Fibroblast of lung (primary cell): ENCODE results near the gene THUMPD2. TPM values are rescaled to one million over a fixed set of nuclear protein-coding genes. Genes with fewer than 3 reads are reported as not detected.
A peak's percentile ranks its signal among the peaks of the same experiment; 100 is the strongest.
"Not testable (repeated sequence)": the region's sequence is repeated elsewhere in the genome, so short reads cannot be mapped to it uniquely, and the experiment has no call there.

Source experiments
- DNase-seq, 2 donors: peaks; one replicate each; pipeline versions ENCODE4 v3.0.0 to v3.0.0-alpha.2; 2010; ENCODE audit warnings: low read depth in 2 of 2
- H2AFZ ChIP-seq: 2 replicates; pipeline ENCODE4 v1.5.1; 2012; ENCODE audit warnings: low read length, control low read depth, inconsistent platforms
- H3K27ac ChIP-seq: 2 replicates; pipeline ENCODE4 v1.5.1; 2011; ENCODE audit warnings: low read length, control low read depth; ENCODE audit not compliant: insufficient read depth
- H3K27me3 ChIP-seq: 2 replicates; pipeline ENCODE4 v1.5.1; 2011; ENCODE audit warnings: mild to moderate bottlenecking, low read length; ENCODE audit not compliant: control insufficient read depth, insufficient read depth
- H3K36me3 ChIP-seq: 2 replicates; pipeline ENCODE4 v1.5.1; 2011; ENCODE audit warnings: low read length; ENCODE audit not compliant: control insufficient read depth, insufficient read depth
- H3K4me1 ChIP-seq: 2 replicates; pipeline ENCODE4 v1.5.1; 2011; ENCODE audit warnings: low read length; ENCODE audit not compliant: control insufficient read depth, insufficient read depth; ENCODE audit errors: extremely low read depth
- H3K4me2 ChIP-seq: 2 replicates; pipeline ENCODE4 v1.5.1; 2011; ENCODE audit warnings: low read length, control low read depth; ENCODE audit not compliant: insufficient read depth; ENCODE audit errors: extremely low read depth
- H3K4me3 ChIP-seq, 4 experiments: fragments of 200-600 bp in 1 of 4; sonication (generic) in 1 of 4; replicated peaks in 1 of 4; 2 replicates each; pipeline ENCODE4 v1.5.1; 2011 to 2016; ENCODE audit warnings: low read length in 4 of 4, low read depth in 3 of 4, mild to moderate bottlenecking in 3 of 4, control low read depth in 2 of 4, inconsistent platforms in 1 of 4, mixed read lengths in 1 of 4; ENCODE audit not compliant: insufficient read depth in 1 of 4; ENCODE audit errors: control extremely low read depth in 1 of 4
- H3K79me2 ChIP-seq: 2 replicates; pipeline ENCODE4 v1.5.1; 2012; ENCODE audit warnings: mild to moderate bottlenecking, low read length, inconsistent platforms; ENCODE audit not compliant: control insufficient read depth, insufficient read depth
- H3K9ac ChIP-seq: 2 replicates; pipeline ENCODE4 v1.5.1; 2011; ENCODE audit warnings: mild to moderate bottlenecking, low read length, control low read depth; ENCODE audit not compliant: insufficient read depth
- H3K9me3 ChIP-seq: 2 replicates; pipeline ENCODE4 v1.5.1; 2012; ENCODE audit warnings: low read depth, low read length; ENCODE audit not compliant: control insufficient read depth, insufficient read depth
- H4K20me1 ChIP-seq: 2 replicates; pipeline ENCODE4 v1.5.1; 2011; ENCODE audit warnings: low read length; ENCODE audit not compliant: control insufficient read depth, insufficient read depth; ENCODE audit errors: extremely low read depth
- CTCF ChIP-seq, 2 donors: IDR thresholded peaks in 1 of 2; conservative IDR thresholded peaks in 1 of 2; 1 replicate in 1 of 2; 2 replicates in 1 of 2; pipeline ENCODE4 v1.5.1; 2011 to 2012; ENCODE audit warnings: low read length in 2 of 2, control low read depth in 1 of 2, inconsistent platforms in 1 of 2, low read depth in 1 of 2, mild to moderate bottlenecking in 1 of 2
- EZH2 ChIP-seq: IDR thresholded peaks from 2 replicates; pipeline ENCODE4 v1.5.1; 2012; ENCODE audit warnings: low read length, control low read depth, mild to moderate bottlenecking; ENCODE audit errors: missing control alignments
- polyA plus RNA-seq, 2 donors: library from polyadenylated mRNA; depleted of rRNA in 1 of 2; stranded (reverse) in 1 of 2; unstranded in 1 of 2; fragments of >200 nt; gene quantifications; 2 replicates each; pipeline ENCODE4 v1.2.1, GENCODE V29; 2011 to 2012; ENCODE audit warnings: missing spikeins in 1 of 2
- total RNA-seq: library from RNA; depleted of rRNA; stranded (reverse); fragments of >200 nt; gene quantifications from 2 replicates; pipeline ENCODE4 v1.2.1, GENCODE V29; 2014

Gene THUMPD2
- total and polyA plus RNA-seq, 2 donors (not counting 1 experiment from before 2014, with no cell fraction given), result 8.1 to 10.2 TPM

- H3K36me3 ChIP-seq, result peaks cover 2% of the 10 kb centered on the region
- peaks cover 2% of the 10 kb centered on the region for H3K4me1 ChIP-seq
- H3K27ac ChIP-seq, result no peak overlapping the region
- H3K9me3 ChIP-seq, result no peaks in the 10 kb centered on the region
- no peak overlapping the region for H2AFZ ChIP-seq
- H3K79me2 ChIP-seq, result peaks cover 3% of the 10 kb centered on the region
- H3K4me3 ChIP-seq, result no peak overlapping the region
- no peaks in the 10 kb centered on the region for H4K20me1 ChIP-seq
- peak in 1 of 2 donors; percentile 25 for DNase-seq
- no peak overlapping the region for H3K9ac ChIP-seq
- no peaks in the 10 kb centered on the region for H3K27me3 ChIP-seq
- H3K4me2 ChIP-seq, result no peak overlapping the region
- peak; percentile 32 to 67 for TF ChIP-seq CTCF (conservative IDR thresholded peaks at IDR 0.05 in 1 of 2, IDR thresholded peaks at IDR 0.05 in 1 of 2; ENCODE audit: low read depth in 1 of 2, low read length in 2 of 2)
- no peak for TF ChIP-seq EZH2
Measured at GRCh38 chr2:39730685-39731302, 48.3 kb downstream of the THUMPD2 start.

- TF ChIP-seq EZH2 (no peak), CTCF (conservative IDR thresholded peaks at IDR 0.05 in 1 of 2, IDR thresholded peaks at IDR 0.05 in 1 of 2; ENCODE audit: low read depth in 1 of 2, low read length in 2 of 2) (no peak)
- H3K79me2 ChIP-seq, result peaks cover under 1% of the 10 kb centered on the region
- H4K20me1 ChIP-seq, result no peaks in the 10 kb centered on the region
- H3K27me3 ChIP-seq, result no peaks in the 10 kb centered on the region
- H3K36me3 ChIP-seq, result peaks cover 2% of the 10 kb centered on the region
- no peak overlapping the region for H3K9ac ChIP-seq
- H3K4me3 ChIP-seq, result no peak overlapping the region
- H3K9me3 ChIP-seq, result no peaks in the 10 kb centered on the region
- no peak overlapping the region for H3K4me2 ChIP-seq
- H2AFZ ChIP-seq, result no peak overlapping the region
- DNase-seq, result no peak
- no peaks in the 10 kb centered on the region for H3K4me1 ChIP-seq
- no peak overlapping the region for H3K27ac ChIP-seq
Measured at GRCh38 chr2:39730276-39730675, 48.8 kb downstream of the THUMPD2 start.

- H3K27me3 ChIP-seq, result no peaks in the 10 kb centered on the region
- no peak overlapping the region for H3K9ac ChIP-seq
- H3K79me2 ChIP-seq, result no peaks in the 10 kb centered on the region
- no peak overlapping the region for H3K4me2 ChIP-seq
- no peak overlapping the region for H3K27ac ChIP-seq
- no peaks in the 10 kb centered on the region for H3K4me1 ChIP-seq
- H3K9me3 ChIP-seq, result no peaks in the 10 kb centered on the region
- no peak overlapping the region for H3K4me3 ChIP-seq
- H4K20me1 ChIP-seq, result no peaks in the 10 kb centered on the region
- TF ChIP-seq EZH2 (no peak), CTCF (conservative IDR thresholded peaks at IDR 0.05 in 1 of 2, IDR thresholded peaks at IDR 0.05 in 1 of 2; ENCODE audit: low read depth in 1 of 2, low read length in 2 of 2) (peak; percentile 42 to 81)
- H2AFZ ChIP-seq, result no peak overlapping the region
- DNase-seq, result peak; percentile 42 to 73
- peaks cover 2% of the 10 kb centered on the region for H3K36me3 ChIP-seq
Measured at GRCh38 chr2:39728941-39729351, 50.1 kb downstream of the THUMPD2 start.

- H3K36me3 ChIP-seq, H3K9me3 ChIP-seq, H3K79me2 ChIP-seq, H3K9ac ChIP-seq, H2AFZ ChIP-seq, H4K20me1 ChIP-seq, H3K27ac ChIP-seq, H3K4me3 ChIP-seq, H3K27me3 ChIP-seq, H3K4me2 ChIP-seq, H3K4me1 ChIP-seq: not testable (repeated sequence)
- peak in 1 of 2 donors; percentile 90 for DNase-seq
Measured at GRCh38 chr2:39728085-39728484, 51.0 kb downstream of the THUMPD2 start.
